Lower lobe of right lung (tissue), 2 donors: ENCODE measurements around the gene SLC22A16. TPM values are rescaled to one million over a fixed set of nuclear protein-coding genes. Genes with fewer than 3 reads are reported as not detected.

Experiments
- ATAC-seq, 2 donors: fragments of 200-7000 bp; cut with Tn5 transposase; one replicate each; pipeline ENCODE4 v1.9.1; 2020 to 2022; ENCODE audit warnings: mild to moderate bottlenecking in 2 of 2, moderate library complexity in 2 of 2
- DNase-seq: peaks from one replicate; pipeline ENCODE4 v3.0.0-alpha.2; 2020
- H3K27ac ChIP-seq: fragments of 200-600 bp; one replicate; pipeline ENCODE4 v1.8.0; 2022
- H3K27me3 ChIP-seq: fragments of 200-600 bp; one replicate; pipeline ENCODE4 v1.8.0; 2022; ENCODE audit warnings: low read depth
- H3K36me3 ChIP-seq: fragments of 200-600 bp; one replicate; pipeline ENCODE4 v1.8.0; 2022; ENCODE audit warnings: mild to moderate bottlenecking
- H3K4me1 ChIP-seq: fragments of 200-600 bp; one replicate; pipeline ENCODE4 v1.8.0; 2022
- H3K4me3 ChIP-seq: fragments of 200-600 bp; one replicate; pipeline ENCODE4 v1.8.0; 2022; ENCODE audit warnings: mild to moderate bottlenecking
- H3K9me3 ChIP-seq: fragments of 200-600 bp; one replicate; pipeline ENCODE4 v1.8.0; 2022
- intact Hi-C: fragments of 100-400 bp; cut with DNase I; formaldehyde crosslinking; loops from one replicate; pipeline ENCODE4 v1.11.0; 2022
- total RNA-seq: library from RNA; stranded (reverse); fragmentation: NEBNext Ultra II Directional; extraction: Animal tissue kit (Norgen Biotek cat#: 25700); gene quantifications from one replicate; pipeline ENCODE4 v1.2.1, GENCODE V29; 2021
- TF ChIP-seq, protein P1 (sequence below): fragments of 200-600 bp; IDR thresholded peaks from one replicate; pipeline ENCODE4 v1.8.0; 2022; ENCODE audit warnings: antibody characterized with exemption, mild to moderate bottlenecking
- donor health status: DM: no; HTN: yes; CAD: no; lungs with severe emphysema.

Gene SLC22A16
- total RNA-seq, 1 donor from 2014 or later: 0.80 TPM

DNA sequence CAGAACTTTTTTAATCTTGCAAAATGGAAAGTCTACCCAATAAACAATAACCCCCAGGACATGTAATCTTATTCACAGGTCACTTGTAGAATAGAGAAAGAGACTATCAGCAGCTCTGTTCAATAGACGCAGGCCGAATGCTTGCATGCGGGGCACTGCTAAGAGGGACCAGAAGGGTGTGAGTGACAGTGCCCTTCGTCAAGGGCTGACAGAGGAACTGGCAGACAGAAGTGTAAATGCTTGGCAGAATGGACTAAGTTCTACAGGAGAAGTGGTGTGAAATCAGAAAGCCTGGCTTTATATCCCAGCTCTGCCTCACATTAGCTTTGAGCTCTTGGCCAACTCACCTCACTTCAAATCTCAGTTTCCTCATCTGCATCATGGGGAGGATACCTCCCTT lies 82.0 kb downstream of the SLC22A16 start:
- H3K4me1 ChIP-seq: peaks cover 15% of the 10 kb centered on the region
- no peaks in the 10 kb centered on the region for H3K9me3 ChIP-seq
- ATAC-seq: no peak
- H3K27me3 ChIP-seq: no peaks in the 10 kb centered on the region
- no peaks in the 10 kb centered on the region for H3K36me3 ChIP-seq
- H3K4me3 ChIP-seq: no peak overlapping the region
- TF ChIP-seq, protein P1, sequence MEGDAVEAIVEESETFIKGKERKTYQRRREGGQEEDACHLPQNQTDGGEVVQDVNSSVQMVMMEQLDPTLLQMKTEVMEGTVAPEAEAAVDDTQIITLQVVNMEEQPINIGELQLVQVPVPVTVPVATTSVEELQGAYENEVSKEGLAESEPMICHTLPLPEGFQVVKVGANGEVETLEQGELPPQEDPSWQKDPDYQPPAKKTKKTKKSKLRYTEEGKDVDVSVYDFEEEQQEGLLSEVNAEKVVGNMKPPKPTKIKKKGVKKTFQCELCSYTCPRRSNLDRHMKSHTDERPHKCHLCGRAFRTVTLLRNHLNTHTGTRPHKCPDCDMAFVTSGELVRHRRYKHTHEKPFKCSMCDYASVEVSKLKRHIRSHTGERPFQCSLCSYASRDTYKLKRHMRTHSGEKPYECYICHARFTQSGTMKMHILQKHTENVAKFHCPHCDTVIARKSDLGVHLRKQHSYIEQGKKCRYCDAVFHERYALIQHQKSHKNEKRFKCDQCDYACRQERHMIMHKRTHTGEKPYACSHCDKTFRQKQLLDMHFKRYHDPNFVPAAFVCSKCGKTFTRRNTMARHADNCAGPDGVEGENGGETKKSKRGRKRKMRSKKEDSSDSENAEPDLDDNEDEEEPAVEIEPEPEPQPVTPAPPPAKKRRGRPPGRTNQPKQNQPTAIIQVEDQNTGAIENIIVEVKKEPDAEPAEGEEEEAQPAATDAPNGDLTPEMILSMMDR: no peak
- intact Hi-C loops: no loop called here
- no peak overlapping the region for H3K27ac ChIP-seq
- DNase-seq: no peak

DNA sequence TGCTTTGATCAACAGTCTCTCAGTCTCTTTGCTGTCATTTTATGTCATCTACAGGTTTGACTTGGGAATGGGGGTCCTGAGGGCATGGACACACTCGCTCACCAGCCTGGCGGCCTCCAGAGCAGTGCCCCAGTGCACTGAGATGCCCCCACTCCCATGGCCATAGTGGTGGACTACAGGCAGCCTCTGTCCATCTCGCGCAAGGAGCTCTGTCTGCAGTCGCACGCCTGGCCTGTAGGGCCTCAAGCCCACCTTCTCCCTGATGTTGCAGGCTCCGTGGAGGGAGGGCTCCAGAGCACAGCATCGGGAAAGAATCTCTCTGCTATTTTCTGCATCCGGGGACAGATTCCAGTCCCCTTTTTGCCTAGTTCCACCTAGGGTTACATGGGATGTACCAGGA lies 83.7 kb downstream of the SLC22A16 start:
- ATAC-seq (no peak), DNase-seq (no peak)
- Histone ChIP-seq H3K36me3 (no peaks in the 10 kb centered on the region), H3K4me3 (no peak overlapping the region), H3K4me1 (peaks cover 9% of the 10 kb centered on the region), H3K27ac (no peak overlapping the region), H3K27me3 (no peaks in the 10 kb centered on the region), H3K9me3 (no peaks in the 10 kb centered on the region)
- TF ChIP-seq, protein P1: no peak
- intact Hi-C loops: no loop called here

DNA sequence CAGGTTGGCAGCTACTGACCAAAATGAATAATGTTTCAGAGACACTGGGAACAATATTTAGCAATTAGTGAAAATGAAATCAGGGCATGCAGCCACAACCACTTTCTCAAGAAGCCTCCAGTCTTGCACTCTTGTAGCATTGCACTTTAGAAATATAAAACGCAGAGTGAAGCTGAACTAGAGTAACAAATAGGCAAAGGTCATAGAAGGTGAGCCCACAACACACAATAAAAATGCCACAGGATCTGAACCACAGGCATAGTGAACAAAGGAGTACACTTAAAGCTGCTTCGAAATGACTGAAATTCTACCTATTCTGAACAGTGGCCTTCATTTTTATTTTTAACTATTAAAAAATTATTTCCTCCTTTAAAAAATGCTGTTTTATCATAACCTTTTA lies 86.0 kb downstream of the SLC22A16 start:
- no peaks in the 10 kb centered on the region for H3K36me3 ChIP-seq
- H3K27ac ChIP-seq: no peak overlapping the region
- DNase-seq (no peak), ATAC-seq (no peak)
- no peaks in the 10 kb centered on the region for H3K27me3 ChIP-seq
- H3K9me3 ChIP-seq: no peaks in the 10 kb centered on the region
- no peak overlapping the region for H3K4me3 ChIP-seq
- intact Hi-C loops: no loop called here
- TF ChIP-seq, protein P1: no peak
- peaks cover 9% of the 10 kb centered on the region for H3K4me1 ChIP-seq

DNA sequence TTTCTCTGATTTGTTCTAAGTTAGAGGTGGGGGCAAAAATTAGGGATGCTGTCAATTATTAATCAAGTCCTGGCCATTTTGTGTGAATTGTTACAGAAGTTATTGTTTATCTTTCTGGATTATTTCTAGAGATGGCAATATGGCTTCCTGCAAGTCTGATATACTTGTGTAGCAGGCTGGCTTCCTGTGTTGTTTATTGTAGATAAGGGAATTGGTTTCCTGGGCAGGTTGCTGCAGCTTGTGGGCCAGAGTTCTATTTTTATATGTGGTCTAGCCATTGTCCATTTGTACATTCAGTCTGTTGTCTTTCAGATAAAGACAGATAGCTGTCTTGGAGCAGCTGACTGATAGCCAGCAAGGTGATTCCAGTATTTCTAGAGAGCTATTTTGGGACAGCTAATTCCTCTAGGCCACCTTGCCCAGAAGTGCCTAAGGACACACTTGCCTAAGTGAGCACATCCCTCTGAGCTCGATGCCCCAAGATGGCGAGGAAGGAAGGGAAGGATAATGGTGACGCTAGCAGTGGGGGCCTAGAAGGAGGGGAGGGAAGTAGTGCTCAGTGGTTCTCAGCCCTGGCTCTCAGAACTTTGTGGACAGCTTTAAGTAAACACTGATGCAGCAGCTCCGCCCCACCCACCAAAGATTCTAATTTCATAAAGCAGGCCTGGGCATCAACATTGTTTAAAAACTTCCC lies 86.6 kb downstream of the SLC22A16 start:
- Histone ChIP-seq H3K4me1 (peaks cover 9% of the 10 kb centered on the region), H3K9me3 (no peaks in the 10 kb centered on the region), H3K27ac (no peak overlapping the region), H3K4me3 (no peak overlapping the region), H3K27me3 (no peaks in the 10 kb centered on the region), H3K36me3 (no peaks in the 10 kb centered on the region)
- intact Hi-C loops: loop anchor here (10.0 kb wide), 1 partner anchor 685 kb away; no protein-coding TSS in a partner anchor
- DNase-seq (no peak), ATAC-seq (no peak)
- TF ChIP-seq, protein P1: no peak

DNA sequence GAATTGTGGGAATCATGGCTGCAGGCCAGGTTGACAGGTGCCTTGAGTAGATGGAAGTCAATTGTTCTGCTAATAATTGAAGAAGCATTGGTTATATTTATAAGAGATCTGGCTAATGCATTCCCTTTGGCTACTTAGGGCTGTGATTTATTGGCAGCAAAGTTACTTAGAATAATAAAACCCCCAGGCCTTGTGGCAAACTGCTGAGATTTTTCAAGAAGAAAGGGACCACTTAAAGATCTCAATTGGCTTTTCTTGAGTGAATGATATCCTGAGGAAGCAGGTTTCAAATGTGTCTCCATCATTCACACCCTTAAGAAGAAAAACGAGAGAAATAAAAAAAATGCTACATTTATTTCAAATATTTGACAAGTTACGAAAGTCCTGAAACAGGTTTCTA lies 88.4 kb downstream of the SLC22A16 start:
- no peak for ATAC-seq
- H3K4me1 ChIP-seq: peaks cover 9% of the 10 kb centered on the region
- H3K27ac ChIP-seq: no peak overlapping the region
- DNase-seq: no peak
- TF ChIP-seq, protein P1: no peak
- H3K36me3 ChIP-seq: no peaks in the 10 kb centered on the region
- intact Hi-C loops: loop anchor here (10.0 kb wide), 1 partner anchor 683 kb away; no protein-coding TSS in a partner anchor
- H3K9me3 ChIP-seq: no peaks in the 10 kb centered on the region
- no peak overlapping the region for H3K4me3 ChIP-seq
- H3K27me3 ChIP-seq: no peaks in the 10 kb centered on the region
